ENCODE data around the gene SPAG7. TPM values are rescaled to one million over a fixed set of nuclear protein-coding genes. Genes with fewer than 3 reads are reported as not detected.
A peak's percentile ranks its signal among the peaks of the same experiment; 100 is the strongest.

Gene SPAG7
- total and polyA plus RNA-seq, 2 of the 8 experiments (the other 6 are each of a cell fraction or from before 2014, with no cell fraction given), result 74.2 to 81.9 TPM

DNA sequence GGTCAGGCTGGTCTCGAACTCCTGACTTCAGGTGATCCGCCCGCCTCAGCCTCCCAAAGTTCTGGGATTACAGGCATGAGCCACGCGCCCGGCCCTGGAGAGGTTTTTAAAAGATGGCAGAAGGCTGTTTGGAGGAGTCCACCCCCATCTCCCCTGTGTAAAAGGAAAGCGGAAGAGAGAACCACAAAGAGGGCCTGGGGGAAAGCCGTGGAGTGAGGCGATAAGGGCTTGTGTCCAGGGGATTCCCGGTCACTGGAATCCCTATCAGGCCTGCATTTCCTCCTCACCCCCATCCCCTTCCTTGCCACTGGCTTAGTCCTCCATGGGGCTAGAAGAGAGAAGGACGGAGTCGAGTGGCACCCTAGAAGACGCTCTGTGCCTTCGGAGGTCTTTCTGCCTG lies 35.7 kb downstream of the SPAG7 start, which contains the start of gene GP1BA:
Gene GP1BA (plus strand): TSS at position 315 of the 400 bp plus-strand sequence. CDS start 328 bp downstream, outside the sequence.
- Histone ChIP-seq H3K14ac (ENCODE audit: insufficient read length) (no peak within 1 kb of the TSS), H3K4me2 (ENCODE audit: insufficient read depth in 1 of 2, low read depth in 2 of 2, low read length in 2 of 2) (no peak within 1 kb of the TSS), H3K4me3 (ENCODE audit: extremely low read depth in 1 of 4, insufficient read depth in 2 of 4, low read depth in 3 of 4, low read length in 4 of 4) (no peak within 1 kb of the TSS), H2BK5ac (ENCODE audit: low read depth, low read length) (peak within 1 kb of the TSS; percentile 39; the same call in 1 of the 2 replicates), H3K79me2 (ENCODE audit: control insufficient read depth in 1 of 2, insufficient read depth in 2 of 2, low read length in 2 of 2) (no peaks in the 10 kb centered on the region), H3K27ac (ENCODE audit: low read depth, low read length) (no peak within 1 kb of the TSS), H4K5ac (ENCODE audit: insufficient read length, low read depth, low read length) (no peak within 1 kb of the TSS), H4K8ac (ENCODE audit: extremely low read depth, insufficient read depth, low read length) (no peak within 1 kb of the TSS), H3K23ac (ENCODE audit: insufficient read length) (no peak within 1 kb of the TSS), H2AFZ (ENCODE audit: low read length) (no peak within 1 kb of the TSS), H3K79me1 (ENCODE audit: low read depth, low read length) (no peaks in the 10 kb centered on the region; the same call in 1 of the 2 replicates), H3K27me3 (replicated peaks in 1 of 4; ENCODE audit: control insufficient read depth in 3 of 4, extremely low read depth in 1 of 4, insufficient read depth in 3 of 4, low read length in 3 of 4) (no peaks in the 10 kb centered on the region), H3K56ac (replicated peaks; ENCODE audit: insufficient read length, low read depth, low read length) (no peak within 1 kb of the TSS), H3K4ac (replicated peaks; ENCODE audit: insufficient read length, low read depth, low read length) (no peak within 1 kb of the TSS), H2BK120ac (replicated peaks; ENCODE audit: low read depth, low read length) (no peak within 1 kb of the TSS), H3K4me1 (replicated peaks in 1 of 4; ENCODE audit: control insufficient read depth in 3 of 4, insufficient read depth in 4 of 4, low read length in 3 of 4) (peaks cover 0 to 3% (median 0%) of the 10 kb centered on the region in 4 experiments; a peak in 3 of 7 replicates), H4K20me1 (replicated peaks in 1 of 2; ENCODE audit: control insufficient read depth in 1 of 2, insufficient read depth in 2 of 2, low read length in 2 of 2) (peaks cover 0 to 1% of the 10 kb centered on the region in 2 experiments), H2AK5ac (ENCODE audit: low read depth, low read length) (no peak within 1 kb of the TSS), H2BK15ac (ENCODE audit: low read length) (no peak within 1 kb of the TSS), H2BK12ac (ENCODE audit: low read depth, low read length) (no peak within 1 kb of the TSS), H3K9me3 (ENCODE audit: insufficient read depth in 2 of 2, low read depth in 1 of 2, low read length in 1 of 2) (no peaks in the 10 kb centered on the region), H3K9ac (replicated peaks in 1 of 4; ENCODE audit: extremely low read depth in 1 of 4, low read depth in 3 of 4, low read length in 3 of 4) (no peak within 1 kb of the TSS), H4K91ac (replicated peaks; ENCODE audit: insufficient read length, low read length) (no peak within 1 kb of the TSS), H3K36me3 (ENCODE audit: control insufficient read depth in 2 of 4, insufficient read depth in 4 of 4, low read length in 3 of 4) (peaks cover 0 to 2% (median under 1%) of the 10 kb centered on the region in 4 experiments; a peak in 3 of 8 replicates), H2BK20ac (ENCODE audit: low read length) (no peak within 1 kb of the TSS), H3K23me2 (ENCODE audit: low read depth, low read length) (no peaks in the 10 kb centered on the region), H3K18ac (ENCODE audit: extremely low read depth, low read length) (no peak within 1 kb of the TSS)
- no peak for DNase-seq (ENCODE audit: low read depth in 1 of 2, low spot score in 2 of 2)
- CTCF ChIA-PET (ENCODE audit: partially characterized antibody), result interaction anchor here (1.2 to 1.5 kb wide), 4 partner anchors 9 to 41 kb away, joined by 4 to 10 read pairs (median 4); no protein-coding TSS in a partner anchor
- POLR2A ChIA-PET (ENCODE audit: partially characterized antibody), result interaction anchor here (0.5 to 6.5 kb wide), 12 partner anchors 6 to 128 kb away, joined by 3 to 60 read pairs (median 6); partner anchors contain the start of genes ENO3, PFN1, RNF167 and SLC25A11
- 90% methylated on average over 12 of the region's 14 CpGs; no CpG with 5 or more reads in 1 of the 2 experiments for WGBS, 2 experiments (ENCODE audit: extremely low coverage in 1 of 2, insufficient coverage in 1 of 2, insufficient read length in 1 of 2, insufficient replicate concordance in 2 of 2, low coverage in 1 of 2, low lambda C conversion rate in 2 of 2, missing lambda C conversion rate in 1 of 2)
- FAIRE-seq, result no peak
- TF ChIP-seq SRF (IDR thresholded peaks at IDR 0.05; ENCODE audit: low read depth, low read length) (no peak), SIX5 (IDR thresholded peaks at IDR 0.05; ENCODE audit: low read depth, low read length) (no peak), SP4 (IDR thresholded peaks at IDR 0.05; ENCODE audit: low read length) (no peak), KDM4A (IDR thresholded peaks at IDR 0.05; ENCODE audit: low read depth, low read length, severe bottlenecking) (no peak), CBX5 (IDR thresholded peaks at IDR 0.05; ENCODE audit: low read depth, low read length) (no peak), EGR1 (IDR thresholded peaks at IDR 0.05; ENCODE audit: borderline replicate concordance, low read depth, low read length) (no peak), POU5F1 (IDR thresholded peaks at IDR 0.05; ENCODE audit: low read depth, low read length) (no peak), BCL11A (IDR thresholded peaks at IDR 0.05; ENCODE audit: low read depth in 2 of 2, low read length in 2 of 2) (no peak), CEBPB (IDR thresholded peaks at IDR 0.05; ENCODE audit: low read depth, low read length) (no peak), CBX8 (IDR thresholded peaks at IDR 0.05; ENCODE audit: borderline replicate concordance, low read depth, low read length) (no peak), RXRA (IDR thresholded peaks at IDR 0.05; ENCODE audit: insufficient read depth, low read depth, low read length) (no peak), ASH2L (IDR thresholded peaks at IDR 0.05; ENCODE audit: low read length) (no peak), RFX5 (IDR thresholded peaks at IDR 0.05; ENCODE audit: borderline replicate concordance, low read depth, low read length) (no peak)
